IMR-90 (cell line): ENCODE data around the gene HOXC6. TPM values are rescaled to one million over a fixed set of nuclear protein-coding genes. Genes with fewer than 3 reads are reported as not detected.

Experiments used
- ATAC-seq: fragments of 200-7000 bp; cut with Tn5 transposase; 2 replicates; pipeline ENCODE4 v1.9.1; 2020; ENCODE audit warnings: low read depth, mild to moderate bottlenecking, moderate library complexity
- BruUV-seq: library from RNA; stranded (reverse); fragments of 400-500 nt; replicated peaks from 2 replicates; lab custom pipeline; 2021; lab: Mats Ljungman, UMichigan
- CTCF ChIA-PET: fragments of 300-600 bp; formaldehyde crosslinking; extraction: SDS; loops from one replicate; lab custom pipeline; 2021; ENCODE audit warnings: antibody characterized with exemption; lab: Yijun Ruan, JAX
- POLR2A ChIA-PET: fragments of 300-600 bp; sonication (Branson Sonifier 250); formaldehyde crosslinking; loops from one replicate; lab custom pipeline; 2022; ENCODE audit warnings: antibody characterized with exemption; ENCODE audit not compliant: unreplicated experiment; lab: Charles Lee
- DNase-seq: peaks from one replicate; pipeline ENCODE4 v3.0.0; 2013
- H2AFZ ChIP-seq: replicated peaks from 2 replicates; pipeline ENCODE3; 2013; ENCODE audit warnings: low read length, mild to moderate bottlenecking; ENCODE audit not compliant: poor library complexity
- H2AK5ac ChIP-seq: 2 replicates; pipeline ENCODE4 v1.6.1; 2013; ENCODE audit warnings: low read depth, low read length, inconsistent platforms
- H2AK9ac ChIP-seq: replicated peaks from 2 replicates; pipeline ENCODE3; 2013; ENCODE audit warnings: mild to moderate bottlenecking, low read depth, low read length, moderate library complexity; ENCODE audit not compliant: poor library complexity
- H2BK120ac ChIP-seq: 2 replicates; pipeline ENCODE4 v1.6.1; 2013; ENCODE audit warnings: low read depth, low read length, inconsistent platforms
- H2BK15ac ChIP-seq: 3 replicates; pipeline ENCODE4 v1.6.1; 2013; ENCODE audit warnings: low read depth, low read length, inconsistent platforms
- H2BK20ac ChIP-seq: 2 replicates; pipeline ENCODE4 v1.6.1; 2013; ENCODE audit warnings: low read depth, mild to moderate bottlenecking, inconsistent platforms, low read length, moderate library complexity
- H2BK5ac ChIP-seq: 2 replicates; pipeline ENCODE4 v1.6.1; 2013; ENCODE audit warnings: mild to moderate bottlenecking, low read depth, low read length, inconsistent platforms; ENCODE audit not compliant: poor library complexity, severe bottlenecking
- H3K14ac ChIP-seq: replicated peaks from 2 replicates; pipeline ENCODE4 v1.6.1; 2013; ENCODE audit warnings: low read depth, low read length, inconsistent platforms
- H3K18ac ChIP-seq: 2 replicates; pipeline ENCODE4 v1.6.1; 2013; ENCODE audit warnings: low read depth, low read length, control low read depth
- H3K23ac ChIP-seq: 2 replicates; pipeline ENCODE4 v1.6.1; 2013; ENCODE audit warnings: low read depth, low read length, inconsistent platforms
- H3K27ac ChIP-seq: 2 replicates; pipeline ENCODE4 v1.5.1; 2013; ENCODE audit warnings: mild to moderate bottlenecking, control low read depth, low read length; ENCODE audit not compliant: insufficient read depth
- H3K27me3 ChIP-seq: 2 replicates; pipeline ENCODE4 v1.6.1; 2013; ENCODE audit warnings: low read length; ENCODE audit not compliant: control insufficient read depth, insufficient read depth
- H3K36me3 ChIP-seq: 2 replicates; pipeline ENCODE4 v1.6.1; 2013; ENCODE audit warnings: low read length, mixed read lengths; ENCODE audit not compliant: control insufficient read depth, insufficient read depth
- H3K4ac ChIP-seq: 2 replicates; pipeline ENCODE4 v1.6.1; 2013; ENCODE audit warnings: low read depth, low read length, inconsistent platforms
- H3K4me1 ChIP-seq: 2 replicates; pipeline ENCODE4 v1.6.1; 2013; ENCODE audit warnings: low read length, mixed read lengths; ENCODE audit not compliant: control insufficient read depth, insufficient read depth
- H3K4me2 ChIP-seq: 2 replicates; pipeline ENCODE4 v1.6.1; 2013; ENCODE audit warnings: low read depth, mild to moderate bottlenecking, control low read depth, low read length, moderate library complexity
- H3K4me3 ChIP-seq: 2 replicates; pipeline ENCODE4 v1.5.1; 2013; ENCODE audit warnings: low read depth, mild to moderate bottlenecking, control low read depth, low read length, moderate library complexity; ENCODE audit not compliant: insufficient read depth
- H3K56ac ChIP-seq: 2 replicates; pipeline ENCODE4 v1.6.1; 2013; ENCODE audit warnings: low read length, inconsistent platforms; ENCODE audit not compliant: insufficient read depth; ENCODE audit errors: extremely low read depth
- H3K79me1 ChIP-seq, 2 experiments: 2 replicates each; pipeline ENCODE4 v1.6.1; 2013; ENCODE audit warnings: low read length in 2 of 2, inconsistent platforms in 1 of 2, low read depth in 1 of 2
- H3K9ac ChIP-seq: 2 replicates; pipeline ENCODE4 v1.6.1; 2013; ENCODE audit warnings: low read depth, low read length, control low read depth
- H3K9me1 ChIP-seq: 2 replicates; pipeline ENCODE4 v1.6.1; 2013; ENCODE audit warnings: low read length, inconsistent platforms; ENCODE audit not compliant: insufficient read depth
- H3K9me3 ChIP-seq: 2 replicates; pipeline ENCODE4 v1.6.1; 2013; ENCODE audit warnings: low read length; ENCODE audit not compliant: control insufficient read depth, insufficient read depth
- H4K20me1 ChIP-seq: 2 replicates; pipeline ENCODE4 v1.6.1; 2013; ENCODE audit warnings: low read length, inconsistent platforms; ENCODE audit not compliant: insufficient read depth
- H4K5ac ChIP-seq: 2 replicates; pipeline ENCODE4 v1.6.1; 2013; ENCODE audit warnings: mild to moderate bottlenecking, low read depth, low read length, control low read depth
- H4K8ac ChIP-seq, 2 experiments: 2 replicates each; pipeline ENCODE4 v1.6.1; 2013; ENCODE audit warnings: low read depth in 2 of 2, low read length in 2 of 2, control low read depth in 1 of 2, inconsistent platforms in 1 of 2
- H4K91ac ChIP-seq: 2 replicates; pipeline ENCODE4 v1.6.1; 2013; ENCODE audit warnings: low read depth, low read length, inconsistent platforms; ENCODE audit not compliant: insufficient read depth
- MAZ ChIP-seq: IDR thresholded peaks from 2 replicates; pipeline ENCODE4 v1.6.1; 2012; ENCODE audit warnings: low read depth, mild to moderate bottlenecking, low read length, improper control_type of control experiment, moderate library complexity, borderline replicate concordance
- USF2 ChIP-seq: fragments of 150-350 bp; IDR thresholded peaks from 2 replicates; pipeline ENCODE4 v1.6.1; 2017; ENCODE audit warnings: mild to moderate bottlenecking, antibody characterized with exemption, low read length, low read depth
- WGBS, 2 experiments: methylation state at CpG; one replicate each; pipeline versions ENCODE4 v1.1.5 to v1.1.7; 2013; ENCODE audit warnings: missing lambda C conversion rate in 2 of 2; ENCODE audit not compliant: insufficient read length in 1 of 2; ENCODE audit errors: extremely low coverage in 2 of 2; 5-methylcytosine and 5-hydroxymethylcytosine counted together
- dilution Hi-C: fragments of 300-500 bp; cut with HindIII; formaldehyde crosslinking; loops from one replicate; pipeline ENCODE4 v1.14.3; 2018; ENCODE audit warnings: low sequenced_read_pairs; ENCODE audit not compliant: unreplicated experiment
- in situ Hi-C: fragments of 300-500 bp; cut with MboI; formaldehyde crosslinking; loops from 3 replicates; pipeline ENCODE4 v1.14.3; 2019; ENCODE audit warnings: low sequenced_read_pairs, inconsistent platforms, mixed read lengths
- intact Hi-C: fragments of 100-400 bp; cut with micrococcal nuclease; formaldehyde crosslinking; loops from 2 replicates; pipeline ENCODE4 v1.10.0; 2022
- polyA plus RNA-seq, 3 experiments: library from polyadenylated mRNA; depleted of rRNA; stranded (reverse); fragments of >200 nt; gene quantifications; 2 replicates each; pipeline ENCODE4 v1.2.3, GENCODE V29; 2012; ENCODE audit warnings: low replicate concordance in 1 of 3
- total RNA-seq: library from RNA; depleted of rRNA; stranded (reverse); fragments of >200 nt; gene quantifications from 2 replicates; pipeline ENCODE4 v1.2.3, GENCODE V29; 2012

Gene HOXC6
- total and polyA plus RNA-seq, 2 of the 4 experiments (the other 2 are of a cell fraction) = 1.1 TPM; not detected in 1

GRCh38 chr12:54053751-54054741, 25.8 kb downstream of the HOXC6 start, which contains the start of gene HOXC4:
TSS of gene HOXC4 (plus strand) at chr12:54053835. CDS start at chr12:54053923, 88 bp downstream.
- H3K4me3 ChIP-seq = peak within 1 kb of the TSS; percentile 15; the same call in 1 of the 2 replicates
- intact Hi-C loops (no loop called here), dilution Hi-C loops (no loop called here), in situ Hi-C loops (no loop called here)
- H4K91ac ChIP-seq = no peak within 1 kb of the TSS
- H3K4me2 ChIP-seq = peak within 1 kb of the TSS; percentile 37; the same call in 1 of the 2 replicates
- H2BK20ac ChIP-seq = no peak within 1 kb of the TSS
- no peak within 1 kb of the TSS for H3K14ac ChIP-seq
- H3K36me3 ChIP-seq = no peaks in the 10 kb centered on the region
- CTCF ChIA-PET = interaction anchor here (0.6 kb wide), 1 partner anchor 257 kb away, joined by 3 read pairs; no protein-coding TSS in a partner anchor
- BruUV-seq = no TSS peak
- peak within 1 kb of the TSS; percentile 63 for H2AFZ ChIP-seq
- H3K9me3 ChIP-seq = no peaks in the 10 kb centered on the region
- H3K23ac ChIP-seq = no peak within 1 kb of the TSS
- H3K4ac ChIP-seq = no peak within 1 kb of the TSS
- no peak within 1 kb of the TSS for H3K56ac ChIP-seq
- no peak within 1 kb of the TSS for H2BK5ac ChIP-seq
- DNase-seq = peak; percentile 1
- H3K4me1 ChIP-seq = no peaks in the 10 kb centered on the region
- no peaks in the 10 kb centered on the region for H3K79me1 ChIP-seq
- H4K8ac ChIP-seq = no peak within 1 kb of the TSS
- H2BK120ac ChIP-seq = no peak within 1 kb of the TSS
- no peak within 1 kb of the TSS for H2AK9ac ChIP-seq
- H3K18ac ChIP-seq = no peak within 1 kb of the TSS
- peaks cover 72% of the 10 kb centered on the region for H3K27me3 ChIP-seq
- H3K9ac ChIP-seq = no peak within 1 kb of the TSS
- no peak within 1 kb of the TSS for H4K5ac ChIP-seq
- H2BK15ac ChIP-seq = no peak within 1 kb of the TSS
- no peak within 1 kb of the TSS for H2AK5ac ChIP-seq
- no peak within 1 kb of the TSS for H3K27ac ChIP-seq
- no peaks in the 10 kb centered on the region for H4K20me1 ChIP-seq
- 0% methylated on average over 8 of the region's 52 CpGs; no CpG with 5 or more reads in 1 of the 2 experiments for WGBS, 2 experiments
- POLR2A ChIA-PET = interaction anchor here (1.0 kb wide), 1 partner anchor 120 kb away, joined by 3 read pairs; no protein-coding TSS in a partner anchor
- no peak; the same call in none of the 2 replicates for ATAC-seq
- TF ChIP-seq USF2 = 0 out of 2 replicates have a peak, but pooled peaks have one; percentile 28
- TF ChIP-seq MAZ = no peak
- no peaks in the 10 kb centered on the region for H3K9me1 ChIP-seq
